ENCODE data around the gene TMEM200A. TPM values are rescaled to one million over a fixed set of nuclear protein-coding genes. Genes with fewer than 3 reads are reported as not detected.
A peak's percentile ranks its signal among the peaks of the same experiment; 100 is the strongest.

The TMEM200A gene
- total RNA-seq, 4 donors from 2014 or later = 2.5 to 8.7 (median 5.2) TPM

DNA sequence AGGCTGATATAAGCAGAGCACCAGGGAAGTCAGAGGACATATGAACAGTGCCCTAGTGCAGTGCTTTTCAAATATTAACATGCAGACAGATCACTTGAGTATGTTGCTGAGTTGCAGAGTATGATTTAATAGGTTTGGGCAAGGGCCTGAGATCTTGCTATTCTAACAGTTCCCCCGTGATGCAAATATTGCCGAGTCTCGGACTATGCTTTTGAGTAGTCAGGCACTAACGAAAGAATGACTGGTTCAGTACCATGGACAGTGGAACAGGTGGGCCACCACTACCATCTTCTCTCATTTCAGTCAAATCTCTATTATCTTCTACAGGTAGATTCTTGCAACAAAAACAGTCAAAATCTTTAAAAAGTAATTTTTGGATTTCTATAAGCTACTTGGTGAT is 3.7 kb upstream of the TMEM200A start:
- no peak for DNase-seq
- Histone ChIP-seq H3K36me3 (no peaks in the 10 kb centered on the region), H3K27ac (no peak overlapping the region), H3K9me3 (no peaks in the 10 kb centered on the region), H3K27me3 (peaks cover 0 to 3% of the 10 kb centered on the region in 2 donors), H3K4me1 (peaks cover 0 to 12% (median 0%) of the 10 kb centered on the region in 4 donors), H3K4me3 (no peak overlapping the region)
- no peak for TF ChIP-seq POLR2A (IDR thresholded peaks at IDR 0.05)

DNA sequence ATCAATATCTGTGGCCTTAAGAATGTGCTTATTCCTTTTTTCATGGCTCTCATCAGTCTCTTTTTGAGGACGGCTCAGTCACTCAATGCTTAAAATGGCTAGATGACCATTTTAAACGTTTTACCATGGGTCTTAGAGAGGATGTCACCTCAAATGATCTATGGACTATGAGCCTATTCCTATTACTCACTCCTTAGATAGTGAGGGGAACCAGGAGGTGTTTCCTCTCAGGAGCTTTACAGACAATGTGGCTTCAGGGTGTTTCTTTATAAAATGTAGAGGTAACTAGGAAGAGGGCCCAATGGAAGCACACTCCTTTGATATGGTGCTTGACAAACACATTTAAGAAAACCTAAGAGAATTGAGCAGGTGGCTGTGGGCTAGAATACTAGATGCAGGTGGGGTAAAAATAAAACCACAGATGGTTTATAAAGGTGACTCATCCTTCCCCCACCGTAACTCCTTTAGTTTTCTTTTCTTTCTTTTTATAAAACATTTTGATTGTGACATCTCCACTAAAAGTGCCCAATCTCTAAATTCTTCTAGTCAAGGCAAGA is 1.5 kb upstream of the TMEM200A start:
- Histone ChIP-seq H3K4me1 (peaks cover 0 to 12% (median 0%) of the 10 kb centered on the region in 4 donors), H3K36me3 (no peaks in the 10 kb centered on the region), H3K27ac (no peak overlapping the region), H3K4me3 (no peak overlapping the region), H3K9me3 (no peaks in the 10 kb centered on the region), H3K27me3 (peaks cover 0 to 3% of the 10 kb centered on the region in 2 donors)
- DNase-seq = no peak
- TF ChIP-seq, protein P1, sequence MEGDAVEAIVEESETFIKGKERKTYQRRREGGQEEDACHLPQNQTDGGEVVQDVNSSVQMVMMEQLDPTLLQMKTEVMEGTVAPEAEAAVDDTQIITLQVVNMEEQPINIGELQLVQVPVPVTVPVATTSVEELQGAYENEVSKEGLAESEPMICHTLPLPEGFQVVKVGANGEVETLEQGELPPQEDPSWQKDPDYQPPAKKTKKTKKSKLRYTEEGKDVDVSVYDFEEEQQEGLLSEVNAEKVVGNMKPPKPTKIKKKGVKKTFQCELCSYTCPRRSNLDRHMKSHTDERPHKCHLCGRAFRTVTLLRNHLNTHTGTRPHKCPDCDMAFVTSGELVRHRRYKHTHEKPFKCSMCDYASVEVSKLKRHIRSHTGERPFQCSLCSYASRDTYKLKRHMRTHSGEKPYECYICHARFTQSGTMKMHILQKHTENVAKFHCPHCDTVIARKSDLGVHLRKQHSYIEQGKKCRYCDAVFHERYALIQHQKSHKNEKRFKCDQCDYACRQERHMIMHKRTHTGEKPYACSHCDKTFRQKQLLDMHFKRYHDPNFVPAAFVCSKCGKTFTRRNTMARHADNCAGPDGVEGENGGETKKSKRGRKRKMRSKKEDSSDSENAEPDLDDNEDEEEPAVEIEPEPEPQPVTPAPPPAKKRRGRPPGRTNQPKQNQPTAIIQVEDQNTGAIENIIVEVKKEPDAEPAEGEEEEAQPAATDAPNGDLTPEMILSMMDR (IDR thresholded peaks at IDR 0.05) = no peak
- TF ChIP-seq POLR2A (IDR thresholded peaks at IDR 0.05) = no peak

DNA sequence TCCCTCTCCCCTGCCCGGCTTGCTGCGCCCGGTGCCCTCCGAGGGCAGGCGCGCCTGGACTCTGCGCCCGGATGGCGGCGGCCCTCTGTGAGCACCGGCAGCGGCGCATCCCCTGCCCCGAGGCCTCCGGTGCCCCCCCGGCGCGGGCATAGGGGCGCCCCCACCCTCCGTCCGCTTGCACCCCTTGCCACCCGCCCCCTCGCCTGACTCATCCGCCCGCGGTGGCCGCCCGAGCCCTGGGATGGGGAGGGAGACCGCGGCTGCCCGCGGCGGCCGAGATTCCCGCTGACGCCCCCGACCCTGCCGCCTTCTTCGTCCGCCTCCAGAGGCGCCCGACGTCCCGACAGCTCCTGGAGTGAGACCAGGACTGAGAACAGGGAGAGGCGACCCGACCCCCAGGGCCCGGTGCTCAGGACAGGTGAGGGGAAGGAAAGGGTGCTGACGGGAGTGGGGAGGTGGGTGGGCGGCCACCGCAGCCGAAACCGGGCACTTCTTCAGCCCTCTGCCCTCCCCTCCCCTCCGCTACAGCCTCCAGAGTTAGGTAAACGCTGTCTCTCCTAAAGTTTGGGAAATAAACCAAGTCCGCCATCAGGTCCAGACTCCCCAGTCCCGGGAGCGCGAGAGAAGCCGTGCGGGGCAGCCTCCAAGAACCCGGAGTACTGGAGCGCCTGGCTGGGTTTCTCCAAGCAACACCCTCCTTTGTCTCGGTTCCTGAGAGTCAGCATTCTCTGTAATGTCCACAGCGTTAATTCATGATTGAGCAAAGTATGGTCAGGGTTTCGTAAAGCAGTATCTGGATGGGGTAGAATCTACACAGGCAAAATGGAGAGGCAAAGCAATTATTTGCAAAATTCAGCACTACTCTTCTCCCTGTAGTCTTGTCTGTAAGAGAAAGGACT is 539 bp downstream of the TMEM200A start:
- DNase-seq = peak in 2 of 3 donors; percentile 64 to 67
- H3K27me3 ChIP-seq = peaks cover 0 to 3% of the 10 kb centered on the region in 2 donors
- peak overlapping the region; percentile 55 to 81 (median 67) for H3K27ac ChIP-seq
- TF ChIP-seq, protein P1 (IDR thresholded peaks at IDR 0.05) = no peak
- peak in 1 of 2 donors; percentile 48 for TF ChIP-seq POLR2A (IDR thresholded peaks at IDR 0.05)
- H3K36me3 ChIP-seq = no peaks in the 10 kb centered on the region
- H3K9me3 ChIP-seq = no peaks in the 10 kb centered on the region
- H3K4me3 ChIP-seq = peak overlapping the region; percentile 49 to 82 (median 68)
- peaks cover 0 to 12% (median 0%) of the 10 kb centered on the region in 4 donors for H3K4me1 ChIP-seq

DNA sequence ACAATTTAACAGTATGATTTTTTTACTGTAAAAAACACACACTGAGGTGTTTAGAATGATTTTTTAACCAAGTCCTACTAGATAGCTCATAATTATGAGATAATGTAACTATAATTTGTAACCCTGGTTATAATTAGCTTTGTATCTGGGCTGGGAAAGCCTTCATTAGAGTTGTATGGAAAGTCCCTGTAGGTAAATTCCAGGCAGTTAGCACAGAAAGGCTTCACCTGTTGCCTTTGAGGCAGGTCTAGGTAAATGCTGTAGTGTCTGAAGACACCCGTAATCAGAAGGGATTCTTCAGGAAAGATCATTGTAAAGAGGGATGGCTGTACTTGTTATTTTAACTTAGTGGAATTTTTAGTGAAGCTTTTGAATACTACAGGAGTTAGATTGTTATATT is 1.9 kb downstream of the TMEM200A start:
- Histone ChIP-seq H3K4me1 (peaks cover 0 to 12% (median 0%) of the 10 kb centered on the region in 4 donors), H3K27me3 (peaks cover 0 to 3% of the 10 kb centered on the region in 2 donors), H3K36me3 (no peaks in the 10 kb centered on the region), H3K27ac (no peak overlapping the region), H3K4me3 (peak overlapping the region in 1 of 4 donors; percentile 4), H3K9me3 (no peaks in the 10 kb centered on the region)
- TF ChIP-seq POLR2A (IDR thresholded peaks at IDR 0.05) = no peak
- DNase-seq = no peak

DNA sequence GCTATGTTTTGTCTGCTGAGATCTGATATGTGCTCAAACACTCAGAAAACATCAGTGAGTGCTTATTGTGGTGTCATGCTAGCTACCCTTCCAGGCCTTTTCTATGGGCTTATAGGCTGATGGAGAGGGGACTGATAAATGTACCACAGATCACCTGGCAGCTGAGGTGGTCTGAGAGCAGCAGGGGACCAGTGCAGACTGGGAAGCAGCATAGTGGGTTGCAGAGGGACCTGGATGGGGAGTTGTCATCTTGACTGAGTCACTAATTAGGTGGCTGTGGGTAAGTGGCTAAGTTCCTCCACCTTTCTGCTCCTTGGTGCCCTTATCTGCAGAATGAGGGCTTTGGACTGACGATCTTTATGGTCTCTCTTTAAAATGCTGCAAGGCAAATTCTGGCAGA is 2.8 kb downstream of the TMEM200A start:
- DNase-seq = no peak
- Histone ChIP-seq H3K27ac (no peak overlapping the region), H3K4me1 (peaks cover 0 to 12% (median 0%) of the 10 kb centered on the region in 4 donors), H3K36me3 (no peaks in the 10 kb centered on the region), H3K27me3 (peaks cover 0 to 3% of the 10 kb centered on the region in 2 donors), H3K4me3 (peak overlapping the region in 1 of 4 donors; percentile 3), H3K9me3 (no peaks in the 10 kb centered on the region)
- no peak for TF ChIP-seq POLR2A (IDR thresholded peaks at IDR 0.05)
- TF ChIP-seq, protein P1 (IDR thresholded peaks at IDR 0.05) = no peak

DNA sequence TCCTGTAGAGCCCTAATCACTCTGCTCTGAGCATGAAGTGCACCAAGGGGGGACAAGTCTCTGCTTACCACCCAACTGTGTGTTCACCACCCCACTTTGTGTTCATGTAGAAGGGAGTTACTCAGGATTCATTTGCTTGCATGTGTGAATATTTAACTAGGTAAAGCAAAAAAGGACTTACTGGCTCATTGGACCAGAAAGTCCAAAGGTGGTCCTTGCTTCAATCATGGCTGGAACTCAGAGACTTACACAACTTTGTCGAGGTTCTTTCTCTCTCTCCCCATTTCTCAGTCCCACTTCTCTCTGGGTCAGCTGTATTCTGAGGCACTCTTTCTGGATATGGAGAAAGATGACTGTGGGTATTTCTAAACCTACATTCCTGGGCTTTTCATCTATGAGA is 4.0 kb downstream of the TMEM200A start:
- no peak for DNase-seq
- no peak overlapping the region for H3K27ac ChIP-seq
- H3K27me3 ChIP-seq = peaks cover 0 to 3% of the 10 kb centered on the region in 2 donors
- H3K9me3 ChIP-seq = no peaks in the 10 kb centered on the region
- no peak overlapping the region for H3K4me3 ChIP-seq
- no peaks in the 10 kb centered on the region for H3K36me3 ChIP-seq
- no peak for TF ChIP-seq POLR2A (IDR thresholded peaks at IDR 0.05)
- TF ChIP-seq, protein P1 (IDR thresholded peaks at IDR 0.05) = no peak
- H3K4me1 ChIP-seq = peaks cover 0 to 12% (median 0%) of the 10 kb centered on the region in 4 donors
